ENCODE results near the gene TTLL11.

Gene TTLL11

DNA sequence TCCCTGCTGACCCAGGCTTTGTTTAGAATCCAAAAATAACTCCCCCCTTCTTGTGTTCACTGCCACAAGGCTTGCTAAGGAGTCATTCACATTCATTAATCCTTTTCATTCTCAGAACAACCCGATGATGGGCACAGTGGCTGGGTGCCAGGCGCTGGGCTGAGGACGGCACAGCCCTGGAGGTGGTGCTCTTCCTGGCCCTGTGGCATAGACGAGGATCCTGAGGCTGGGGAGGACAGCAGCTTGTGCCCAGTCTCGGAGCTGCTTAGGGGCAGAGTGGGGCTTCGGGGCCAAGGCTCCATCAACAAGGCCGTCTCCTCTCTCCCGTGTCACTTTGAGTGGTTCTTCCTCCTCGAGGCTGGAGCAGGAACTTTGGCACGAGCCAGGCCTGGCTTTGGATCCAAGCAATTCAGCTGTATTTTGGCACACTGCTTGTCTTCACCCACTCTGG is 166.7 kb downstream of the TTLL11 start:
- H3K27me3 ChIP-seq: no peaks in the 10 kb centered on the region
- no peak overlapping the region for H3K4me3 ChIP-seq (ENCODE audit: low read depth in 1 of 2, low read length in 1 of 2)
- H3K36me3 ChIP-seq: no peaks in the 10 kb centered on the region
- no peak overlapping the region for H3K27ac ChIP-seq
- TF ChIP-seq, protein P1, sequence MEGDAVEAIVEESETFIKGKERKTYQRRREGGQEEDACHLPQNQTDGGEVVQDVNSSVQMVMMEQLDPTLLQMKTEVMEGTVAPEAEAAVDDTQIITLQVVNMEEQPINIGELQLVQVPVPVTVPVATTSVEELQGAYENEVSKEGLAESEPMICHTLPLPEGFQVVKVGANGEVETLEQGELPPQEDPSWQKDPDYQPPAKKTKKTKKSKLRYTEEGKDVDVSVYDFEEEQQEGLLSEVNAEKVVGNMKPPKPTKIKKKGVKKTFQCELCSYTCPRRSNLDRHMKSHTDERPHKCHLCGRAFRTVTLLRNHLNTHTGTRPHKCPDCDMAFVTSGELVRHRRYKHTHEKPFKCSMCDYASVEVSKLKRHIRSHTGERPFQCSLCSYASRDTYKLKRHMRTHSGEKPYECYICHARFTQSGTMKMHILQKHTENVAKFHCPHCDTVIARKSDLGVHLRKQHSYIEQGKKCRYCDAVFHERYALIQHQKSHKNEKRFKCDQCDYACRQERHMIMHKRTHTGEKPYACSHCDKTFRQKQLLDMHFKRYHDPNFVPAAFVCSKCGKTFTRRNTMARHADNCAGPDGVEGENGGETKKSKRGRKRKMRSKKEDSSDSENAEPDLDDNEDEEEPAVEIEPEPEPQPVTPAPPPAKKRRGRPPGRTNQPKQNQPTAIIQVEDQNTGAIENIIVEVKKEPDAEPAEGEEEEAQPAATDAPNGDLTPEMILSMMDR (IDR thresholded peaks at IDR 0.05): no peak
- no peaks in the 10 kb centered on the region for H3K9me3 ChIP-seq
- no peaks in the 10 kb centered on the region for H3K4me1 ChIP-seq (ENCODE audit: control insufficient read depth in 1 of 2, insufficient read depth in 1 of 2, low read depth in 1 of 2, low read length in 1 of 2)

DNA sequence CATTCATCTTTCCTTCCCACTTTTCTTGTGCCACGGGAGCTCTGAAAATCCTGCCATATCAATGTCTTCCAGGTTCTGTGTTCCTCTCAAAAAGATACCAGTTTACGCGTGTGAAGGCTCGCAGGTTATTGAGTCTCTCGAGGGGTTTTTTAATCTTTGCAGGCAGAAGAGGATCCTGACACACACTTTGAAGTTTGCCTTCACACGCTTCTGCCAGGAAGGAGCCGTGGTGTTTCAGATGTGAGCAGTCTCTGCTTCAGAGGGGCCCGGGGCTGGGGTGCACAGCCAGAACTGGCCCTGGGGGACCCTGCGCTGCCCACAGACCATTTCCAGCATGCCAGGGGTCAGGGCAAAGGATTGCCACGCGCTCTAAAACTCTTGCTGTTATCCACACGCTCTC is 167.2 kb downstream of the TTLL11 start:
- Histone ChIP-seq H3K4me1 (ENCODE audit: control insufficient read depth in 1 of 2, insufficient read depth in 1 of 2, low read depth in 1 of 2, low read length in 1 of 2) (no peaks in the 10 kb centered on the region), H3K4me3 (ENCODE audit: low read depth in 1 of 2, low read length in 1 of 2) (no peak overlapping the region), H3K36me3 (no peaks in the 10 kb centered on the region), H3K27me3 (peaks cover under 1% of the 10 kb centered on the region), H3K9me3 (no peaks in the 10 kb centered on the region), H3K27ac (no peak overlapping the region)
- TF ChIP-seq, protein P1 (IDR thresholded peaks at IDR 0.05): no peak

DNA sequence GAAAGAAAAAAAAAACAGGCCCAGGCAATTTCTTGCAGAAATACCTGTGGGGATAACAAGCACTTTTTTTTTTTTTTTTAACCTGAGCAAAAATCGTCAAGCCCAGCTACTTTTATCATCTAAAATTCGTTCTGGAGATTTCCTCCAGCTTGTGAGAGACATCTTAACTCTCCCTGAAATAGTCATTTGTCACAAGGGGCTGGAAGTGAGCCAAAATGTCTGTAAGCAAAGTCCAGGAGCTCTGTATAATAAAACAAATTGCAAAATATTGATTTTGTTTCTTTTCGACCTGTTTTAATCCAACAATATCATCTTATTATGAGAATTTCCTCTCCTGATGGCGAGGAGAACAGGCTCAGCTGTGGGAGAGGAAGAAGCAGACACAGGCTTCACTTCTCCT is 168.4 kb downstream of the TTLL11 start:
- Histone ChIP-seq H3K9me3 (no peaks in the 10 kb centered on the region), H3K36me3 (no peaks in the 10 kb centered on the region), H3K4me3 (ENCODE audit: low read depth in 1 of 2, low read length in 1 of 2) (no peak overlapping the region), H3K27ac (no peak overlapping the region), H3K27me3 (peaks cover 3% of the 10 kb centered on the region), H3K4me1 (ENCODE audit: control insufficient read depth in 1 of 2, insufficient read depth in 1 of 2, low read depth in 1 of 2, low read length in 1 of 2) (no peaks in the 10 kb centered on the region)
- TF ChIP-seq, protein P1 (IDR thresholded peaks at IDR 0.05): no peak

DNA sequence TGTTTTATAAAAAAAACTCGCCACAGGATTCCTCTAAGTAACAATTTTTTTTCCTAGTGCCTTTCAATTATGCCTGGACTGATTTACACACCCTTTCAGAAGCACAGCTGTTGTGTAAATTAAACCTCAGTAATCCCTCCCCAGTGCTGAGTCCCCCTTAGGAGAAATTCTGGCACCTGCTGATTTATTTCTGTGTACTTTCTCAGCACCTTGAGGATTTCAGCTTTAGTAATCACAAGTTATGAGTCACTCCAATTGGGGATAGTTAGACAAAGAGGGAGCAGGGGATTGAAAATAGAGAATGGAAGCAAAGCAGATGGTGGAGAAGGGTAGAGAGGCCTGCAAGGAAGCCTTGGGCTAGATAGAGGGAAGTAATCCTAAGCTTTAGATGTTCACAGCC is 171.7 kb downstream of the TTLL11 start:
- Histone ChIP-seq H3K27ac (no peak overlapping the region), H3K27me3 (peaks cover 3% of the 10 kb centered on the region), H3K9me3 (no peaks in the 10 kb centered on the region), H3K36me3 (no peaks in the 10 kb centered on the region), H3K4me1 (ENCODE audit: control insufficient read depth in 1 of 2, insufficient read depth in 1 of 2, low read depth in 1 of 2, low read length in 1 of 2) (no peaks in the 10 kb centered on the region), H3K4me3 (ENCODE audit: low read depth in 1 of 2, low read length in 1 of 2) (no peak overlapping the region)
- TF ChIP-seq, protein P1 (IDR thresholded peaks at IDR 0.05): no peak

DNA sequence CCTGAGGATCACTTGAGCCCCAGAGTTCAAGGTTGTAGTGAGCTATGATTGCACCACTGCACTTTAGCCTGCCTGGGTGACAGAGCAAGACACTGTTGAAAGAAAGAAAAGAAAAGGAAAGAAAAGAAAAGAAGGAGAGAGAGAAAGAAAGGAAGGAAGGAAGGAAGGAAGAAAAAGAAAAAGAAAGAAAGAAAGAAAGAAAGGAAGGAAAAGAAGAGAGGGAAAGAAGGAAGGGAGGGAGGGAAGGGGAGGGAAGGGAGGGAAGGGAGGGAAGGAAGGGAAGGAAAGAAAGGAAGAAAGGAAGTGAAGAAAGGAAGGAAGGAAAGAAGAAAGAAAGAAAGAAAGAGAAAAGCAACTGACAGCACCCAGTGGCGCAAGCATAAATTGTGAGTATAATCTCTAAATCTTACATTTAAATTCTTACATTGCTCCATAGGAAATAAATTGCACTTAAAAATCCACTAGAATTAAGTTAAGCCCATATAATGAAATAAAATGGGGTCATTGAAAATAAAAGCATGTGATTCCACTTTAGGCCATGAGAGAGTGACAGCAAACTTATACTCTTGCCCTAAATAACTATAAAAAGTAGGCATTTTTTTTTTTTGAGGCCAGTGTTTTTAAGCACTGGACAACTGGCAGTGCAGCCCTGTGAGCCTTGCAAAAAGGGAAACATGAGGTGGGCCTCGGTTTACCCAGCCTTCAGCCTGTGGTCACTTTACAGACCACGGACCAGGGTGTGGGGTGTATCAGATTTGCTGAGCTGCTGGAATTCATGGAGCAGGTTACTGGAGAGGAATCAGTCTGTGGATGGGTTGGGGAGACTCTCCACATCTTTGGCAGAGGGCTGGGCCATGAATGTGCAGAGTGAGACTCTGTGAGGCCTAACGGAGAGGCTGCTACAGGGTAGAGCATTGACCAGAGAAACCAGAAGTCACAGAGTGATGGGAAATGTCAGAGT is 175.5 kb downstream of the TTLL11 start:
- H3K4me3 ChIP-seq (ENCODE audit: low read depth in 1 of 2, low read length in 1 of 2): no peak overlapping the region
- no peak overlapping the region for H3K27ac ChIP-seq
- no peaks in the 10 kb centered on the region for H3K4me1 ChIP-seq (ENCODE audit: control insufficient read depth in 1 of 2, insufficient read depth in 1 of 2, low read depth in 1 of 2, low read length in 1 of 2)
- H3K9me3 ChIP-seq: no peaks in the 10 kb centered on the region
- TF ChIP-seq, protein P1 (IDR thresholded peaks at IDR 0.05): no peak
- H3K27me3 ChIP-seq: peaks cover 23% of the 10 kb centered on the region
- H3K36me3 ChIP-seq: no peaks in the 10 kb centered on the region
